ENCODE measurements around the gene MPP4. TPM values are rescaled to one million over a fixed set of nuclear protein-coding genes. Genes with fewer than 3 reads are reported as not detected.

The MPP4 gene
- total and polyA plus RNA-seq, 2 of the 13 experiments (the other 11 are each of a cell fraction or from before 2014, with no cell fraction given): not detected

DNA sequence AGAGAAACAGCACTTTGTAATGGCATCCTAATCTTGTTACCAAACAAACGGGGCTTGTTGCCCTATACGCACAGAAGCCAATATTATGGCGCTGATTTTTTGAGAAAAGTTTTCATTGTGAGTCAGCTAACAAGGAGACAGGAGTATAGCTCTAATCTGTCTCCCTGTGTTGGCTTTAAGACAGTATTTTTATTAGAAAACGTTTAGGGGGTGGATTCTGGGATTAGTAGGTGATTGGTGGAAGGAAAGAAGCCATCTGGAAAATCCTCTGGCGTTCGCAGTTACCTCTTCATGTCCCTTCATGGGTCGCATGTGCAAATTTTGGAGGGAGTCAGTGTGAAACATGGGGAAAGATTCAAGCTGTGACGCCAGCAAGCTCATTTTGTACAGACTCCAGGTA lies 54.4 kb downstream of the MPP4 start:
- no peak for FAIRE-seq
- peaks cover 0 to 1% of the 10 kb centered on the region in 2 experiments; a peak in 1 of 5 replicates for H3K27me3 ChIP-seq (ENCODE audit: control insufficient read depth in 1 of 2, insufficient read depth in 2 of 2, low read length in 2 of 2)
- no peaks in the 10 kb centered on the region for H4K20me1 ChIP-seq (ENCODE audit: insufficient read depth, low read length)
- DNase-seq (ENCODE audit: low spot score): no peak
- H3K4me2 ChIP-seq (ENCODE audit: low read depth, low read length): peak overlapping the region; percentile 89
- peak overlapping the region; percentile 13 for H2AFZ ChIP-seq (ENCODE audit: low read length)
- intact Hi-C loops (cut with micrococcal nuclease; ENCODE audit: unreplicated experiment): loop anchor here (5.0 kb wide), 2 partner anchors 192 to 1593 kb away; partner anchors contain the start of genes CYP20A1, STRADB and TRAK2
- TF ChIP-seq, protein P1, sequence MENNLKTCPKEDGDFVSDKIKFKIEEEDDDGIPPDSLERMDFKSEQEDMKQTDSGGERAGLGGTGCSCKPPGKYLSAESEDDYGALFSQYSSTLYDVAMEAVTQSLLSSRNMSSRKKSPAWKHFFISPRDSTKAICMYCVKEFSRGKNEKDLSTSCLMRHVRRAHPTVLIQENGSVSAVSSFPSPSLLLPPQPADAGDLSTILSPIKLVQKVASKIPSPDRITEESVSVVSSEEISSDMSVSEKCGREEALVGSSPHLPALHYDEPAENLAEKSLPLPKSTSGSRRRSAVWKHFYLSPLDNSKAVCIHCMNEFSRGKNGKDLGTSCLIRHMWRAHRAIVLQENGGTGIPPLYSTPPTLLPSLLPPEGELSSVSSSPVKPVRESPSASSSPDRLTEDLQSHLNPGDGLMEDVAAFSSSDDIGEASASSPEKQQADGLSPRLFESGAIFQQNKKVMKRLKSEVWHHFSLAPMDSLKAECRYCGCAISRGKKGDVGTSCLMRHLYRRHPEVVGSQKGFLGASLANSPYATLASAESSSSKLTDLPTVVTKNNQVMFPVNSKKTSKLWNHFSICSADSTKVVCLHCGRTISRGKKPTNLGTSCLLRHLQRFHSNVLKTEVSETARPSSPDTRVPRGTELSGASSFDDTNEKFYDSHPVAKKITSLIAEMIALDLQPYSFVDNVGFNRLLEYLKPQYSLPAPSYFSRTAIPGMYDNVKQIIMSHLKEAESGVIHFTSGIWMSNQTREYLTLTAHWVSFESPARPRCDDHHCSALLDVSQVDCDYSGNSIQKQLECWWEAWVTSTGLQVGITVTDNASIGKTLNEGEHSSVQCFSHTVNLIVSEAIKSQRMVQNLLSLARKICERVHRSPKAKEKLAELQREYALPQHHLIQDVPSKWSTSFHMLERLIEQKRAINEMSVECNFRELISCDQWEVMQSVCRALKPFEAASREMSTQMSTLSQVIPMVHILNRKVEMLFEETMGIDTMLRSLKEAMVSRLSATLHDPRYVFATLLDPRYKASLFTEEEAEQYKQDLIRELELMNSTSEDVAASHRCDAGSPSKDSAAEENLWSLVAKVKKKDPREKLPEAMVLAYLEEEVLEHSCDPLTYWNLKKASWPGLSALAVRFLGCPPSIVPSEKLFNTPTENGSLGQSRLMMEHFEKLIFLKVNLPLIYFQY (CRISPR knock-in tag; IDR thresholded peaks at IDR 0.05; ENCODE audit: borderline replicate concordance): no peak
- TF ChIP-seq POGZ (CRISPR knock-in tag; IDR thresholded peaks at IDR 0.05) (no peak), ZNF33B (CRISPR knock-in tag; IDR thresholded peaks at IDR 0.05) (no peak), FOXJ3 (CRISPR knock-in tag; IDR thresholded peaks at IDR 0.05; ENCODE audit: borderline replicate concordance) (no peak), KDM2A (CRISPR knock-in tag; IDR thresholded peaks at IDR 0.05; ENCODE audit: borderline replicate concordance, low read depth) (no peak), BCL6 (CRISPR knock-in tag; IDR thresholded peaks at IDR 0.05) (no peak), ZNF317 (CRISPR knock-in tag; IDR thresholded peaks at IDR 0.05) (no peak)
- TF ChIP-seq, protein P2, sequence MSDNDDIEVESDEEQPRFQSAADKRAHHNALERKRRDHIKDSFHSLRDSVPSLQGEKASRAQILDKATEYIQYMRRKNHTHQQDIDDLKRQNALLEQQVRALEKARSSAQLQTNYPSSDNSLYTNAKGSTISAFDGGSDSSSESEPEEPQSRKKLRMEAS (IDR thresholded peaks at IDR 0.05): no peak
- TF ChIP-seq, protein P3, sequence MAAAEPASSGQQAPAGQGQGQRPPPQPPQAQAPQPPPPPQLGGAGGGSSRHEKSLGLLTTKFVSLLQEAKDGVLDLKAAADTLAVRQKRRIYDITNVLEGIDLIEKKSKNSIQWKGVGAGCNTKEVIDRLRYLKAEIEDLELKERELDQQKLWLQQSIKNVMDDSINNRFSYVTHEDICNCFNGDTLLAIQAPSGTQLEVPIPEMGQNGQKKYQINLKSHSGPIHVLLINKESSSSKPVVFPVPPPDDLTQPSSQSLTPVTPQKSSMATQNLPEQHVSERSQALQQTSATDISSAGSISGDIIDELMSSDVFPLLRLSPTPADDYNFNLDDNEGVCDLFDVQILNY (CRISPR knock-in tag; conservative IDR thresholded peaks at IDR 0.05): no peak
- no peak overlapping the region for H3K9ac ChIP-seq (ENCODE audit: insufficient read depth, low read depth, low read length)
- CTCF ChIA-PET (ENCODE audit: low intra/inter-chr PET ratio, low total read pairs): no interaction called here
- peak overlapping the region in 2 of 3 experiments; percentile 85 to 98; a peak in 3 of 6 replicates for H3K4me3 ChIP-seq (replicated peaks in 1 of 3; ENCODE audit: insufficient read depth in 1 of 3, low read depth in 2 of 3, low read length in 3 of 3)
- POLR2A ChIA-PET: interaction anchor here (0.5 kb wide), 1 partner anchor 193 kb away, joined by 3 read pairs; the partner anchor contains the start of genes STRADB and TRAK2
- no peak overlapping the region for H3K27ac ChIP-seq (ENCODE audit: extremely low read length, insufficient read depth, low read length)
- in situ Hi-C loops (cut with HindIII; ENCODE audit: extremely low pct_ligation_motif_present, low pct_unique_long_range_greater_than_20kb): no loop called here
- H3K36me3 ChIP-seq (replicated peaks in 1 of 2; ENCODE audit: control insufficient read depth in 1 of 2, insufficient read depth in 2 of 2, low read length in 2 of 2): no peaks in the 10 kb centered on the region
- ATAC-seq: no peak
- WGBS (ENCODE audit: low lambda C conversion rate): 72% methylated on average over 8 of the region's 8 CpGs
- no peaks in the 10 kb centered on the region for H3K9me3 ChIP-seq (ENCODE audit: low read length)
- peaks cover 5% of the 10 kb centered on the region for H3K79me2 ChIP-seq (ENCODE audit: insufficient read depth, low read length)
- H3K4me1 ChIP-seq (ENCODE audit: insufficient read depth, low read length): peaks cover 20% of the 10 kb centered on the region
- BruUV-seq (replicated peaks): no TSS peak
